Stimulated activated CD4-positive, alpha-beta T cell treated with anti-CD3 and anti-CD28 coated beads, Interleukin-15, amount 100 ng/mL, for 24 hours (primary cell): ENCODE data around the gene CYP39A1.

Source experiments
- DNase-seq: peaks from one replicate; pipeline ENCODE4 v3.0.0-alpha.2; 2020

CYP39A1 gene

GRCh38 chr6:46509981-46510510 is 142.6 kb downstream of the CYP39A1 start:
- DNase-seq, result no peak

- no peak for DNase-seq
These were observed 143.6 kb downstream of the CYP39A1 start for GRCh38 chr6:46509063-46509462.

- no peak for DNase-seq
These were observed 145.2 kb downstream of the CYP39A1 start for GRCh38 chr6:46507426-46507825.

GRCh38 chr6:46505693-46506512 is 146.7 kb downstream of the CYP39A1 start:
- no peak for DNase-seq

GRCh38 chr6:46504242-46504641 is 148.4 kb downstream of the CYP39A1 start:
- no peak for DNase-seq

- no peak for DNase-seq
These were observed 150.0 kb downstream of the CYP39A1 start for GRCh38 chr6:46502486-46503119.

- no peak for DNase-seq
These were observed 151.2 kb downstream of the CYP39A1 start for GRCh38 chr6:46501136-46502089.

GRCh38 chr6:46500382-46500781 is 152.2 kb downstream of the CYP39A1 start:
- DNase-seq, result no peak
